Body of pancreas (tissue), 4 donors: ENCODE results near the gene XCR1. TPM values are rescaled to one million over a fixed set of nuclear protein-coding genes. Genes with fewer than 3 reads are reported as not detected.

Experiments used
- ATAC-seq: fragments of 150-250 bp; one replicate; pipeline ENCODE4 v1.9.1; 2016
- DNase-seq, 4 donors: peaks; one replicate each; pipeline ENCODE4 v3.0.0-alpha.2; 2019
- H3K27ac ChIP-seq, 4 donors: fragments of 200-600 bp; sonication (generic); 1 replicate in 3 of 4; 2 replicates in 1 of 4; pipeline versions ENCODE4 v1.5.1 to v1.6.1; 2016 to 2019; ENCODE audit warnings: mild to moderate bottlenecking in 1 of 4, mixed read lengths in 1 of 4, moderate library complexity in 1 of 4
- H3K27me3 ChIP-seq, 2 donors: fragments of 200-600 bp; sonication (generic); one replicate each; pipeline ENCODE4 v1.6.0; 2016; ENCODE audit warnings: mild to moderate bottlenecking in 1 of 2
- H3K36me3 ChIP-seq, 2 donors: fragments of 200-600 bp; sonication (generic); replicated peaks in 1 of 2; 2 replicates each; pipeline ENCODE4 v1.5.1; 2016; ENCODE audit warnings: low read depth in 2 of 2; ENCODE audit not compliant: insufficient read depth in 1 of 2
- H3K4me1 ChIP-seq: fragments of 200-600 bp; sonication (generic); one replicate; pipeline ENCODE4 v1.6.0; 2016
- H3K4me3 ChIP-seq, 2 donors: fragments of 200-600 bp; sonication (generic); 1 replicate in 1 of 2; 2 replicates in 1 of 2; pipeline ENCODE4 v1.5.1; 2016 to 2019
- H3K9me3 ChIP-seq, 3 donors: fragments of 200-600 bp; sonication (generic); 1 replicate in 2 of 3; 2 replicates in 1 of 3; pipeline ENCODE4 v1.5.1; 2016
- POLR2A ChIP-seq, 3 donors: fragments of 450-650 bp; IDR thresholded peaks; one replicate each; pipeline ENCODE4 v1.6.1; 2016; ENCODE audit warnings: antibody characterized with exemption in 3 of 3, mild to moderate bottlenecking in 2 of 3
- WGBS, 2 donors: methylation state at CpG; one replicate each; pipeline ENCODE4 v1.1.5; 2017; 5-methylcytosine and 5-hydroxymethylcytosine counted together
- intact Hi-C: fragments of 100-400 bp; cut with DNase I; formaldehyde crosslinking; loops from one replicate; pipeline ENCODE4 v1.15.1; 2023
- total RNA-seq, 2 donors: library from RNA; depleted of rRNA; stranded (reverse); fragments of >200 nt; gene quantifications; one replicate each; pipeline ENCODE4 v1.1.0, GENCODE V29; 2016
- TF ChIP-seq, protein P1 (sequence below), 7 experiments: fragments of 450-650 bp in 4 of 7; fragments of 200-600 bp in 3 of 7; sonication (generic) in 3 of 7; IDR thresholded peaks; one replicate each; pipeline ENCODE4 v1.5.1; 2016 to 2019; ENCODE audit warnings: antibody characterized with exemption in 7 of 7

Gene XCR1
- total RNA-seq, 2 donors from 2014 or later: not detected

- no peaks in the 10 kb centered on the region for H3K9me3 ChIP-seq
- DNase-seq (peak in 1 of 4 donors; percentile 53), ATAC-seq (no peak)
- peaks cover 8 to 23% of the 10 kb centered on the region in 2 donors for H3K36me3 ChIP-seq
- no peak overlapping the region for H3K4me3 ChIP-seq
- TF ChIP-seq POLR2A (IDR thresholded peaks at IDR 0.05): no peak
- TF ChIP-seq, protein P1, sequence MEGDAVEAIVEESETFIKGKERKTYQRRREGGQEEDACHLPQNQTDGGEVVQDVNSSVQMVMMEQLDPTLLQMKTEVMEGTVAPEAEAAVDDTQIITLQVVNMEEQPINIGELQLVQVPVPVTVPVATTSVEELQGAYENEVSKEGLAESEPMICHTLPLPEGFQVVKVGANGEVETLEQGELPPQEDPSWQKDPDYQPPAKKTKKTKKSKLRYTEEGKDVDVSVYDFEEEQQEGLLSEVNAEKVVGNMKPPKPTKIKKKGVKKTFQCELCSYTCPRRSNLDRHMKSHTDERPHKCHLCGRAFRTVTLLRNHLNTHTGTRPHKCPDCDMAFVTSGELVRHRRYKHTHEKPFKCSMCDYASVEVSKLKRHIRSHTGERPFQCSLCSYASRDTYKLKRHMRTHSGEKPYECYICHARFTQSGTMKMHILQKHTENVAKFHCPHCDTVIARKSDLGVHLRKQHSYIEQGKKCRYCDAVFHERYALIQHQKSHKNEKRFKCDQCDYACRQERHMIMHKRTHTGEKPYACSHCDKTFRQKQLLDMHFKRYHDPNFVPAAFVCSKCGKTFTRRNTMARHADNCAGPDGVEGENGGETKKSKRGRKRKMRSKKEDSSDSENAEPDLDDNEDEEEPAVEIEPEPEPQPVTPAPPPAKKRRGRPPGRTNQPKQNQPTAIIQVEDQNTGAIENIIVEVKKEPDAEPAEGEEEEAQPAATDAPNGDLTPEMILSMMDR (IDR thresholded peaks at IDR 0.05): no peak
- no peaks in the 10 kb centered on the region for H3K4me1 ChIP-seq
- 83 to 87% methylated on average over 6 of the region's 6 CpGs for WGBS, 2 donors
- intact Hi-C loops: no loop called here
- peak overlapping the region in 1 of 4 donors; percentile 35 for H3K27ac ChIP-seq
- no peaks in the 10 kb centered on the region for H3K27me3 ChIP-seq
Observed at GRCh38 chr3:45972534-45973402, 54.5 kb downstream of the XCR1 start.

DNA sequence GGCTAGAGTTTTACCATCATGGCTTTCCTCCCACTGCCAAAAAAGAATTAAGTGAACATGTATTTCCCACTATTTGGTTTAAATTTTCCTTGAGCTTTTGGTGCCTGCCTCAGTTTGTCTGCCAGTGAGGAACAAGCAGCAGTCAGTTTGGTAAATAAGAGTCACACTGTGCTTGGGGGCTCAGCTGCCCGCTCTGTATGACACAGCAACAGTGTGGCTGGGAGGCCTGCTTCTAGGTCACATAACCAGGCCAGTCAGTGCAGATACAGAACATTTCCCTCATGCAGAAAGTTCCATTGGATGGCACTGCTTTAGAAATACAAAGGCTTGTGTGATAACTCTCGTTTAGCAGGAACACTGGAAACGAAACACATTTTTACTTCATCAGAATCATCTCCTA lies 57.3 kb downstream of the XCR1 start:
- no peak for DNase-seq
- Histone ChIP-seq H3K4me1 (no peaks in the 10 kb centered on the region), H3K27ac (no peak overlapping the region), H3K9me3 (no peaks in the 10 kb centered on the region), H3K4me3 (no peak overlapping the region), H3K36me3 (peaks cover 21 to 37% of the 10 kb centered on the region in 2 donors), H3K27me3 (no peaks in the 10 kb centered on the region)
- TF ChIP-seq, protein P1 (IDR thresholded peaks at IDR 0.05): no peak
- no peak for TF ChIP-seq POLR2A (IDR thresholded peaks at IDR 0.05)
- intact Hi-C loops: no loop called here
- ATAC-seq: no peak
- WGBS, 2 donors: 80 to 90% methylated on average over 3 of the region's 3 CpGs

DNA sequence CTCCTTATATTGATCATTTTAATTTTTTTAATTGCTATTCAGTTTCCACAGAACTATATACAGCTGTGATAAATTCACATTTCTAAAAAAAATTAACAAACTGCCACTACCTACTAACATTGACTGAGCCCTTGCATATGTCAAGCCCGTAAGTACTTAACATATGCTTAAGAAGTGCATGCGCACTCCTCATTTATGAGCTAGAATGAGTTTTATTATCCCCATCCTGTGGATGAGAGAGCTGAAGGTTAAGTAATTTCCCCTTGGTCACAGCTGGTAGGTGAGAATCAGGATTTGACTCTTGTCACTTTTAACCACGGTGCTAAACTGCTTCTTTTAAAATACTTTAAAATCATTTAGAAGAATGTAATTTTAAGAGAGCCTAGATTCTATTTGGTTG lies 58.2 kb downstream of the XCR1 start:
- H3K36me3 ChIP-seq: peaks cover 27 to 42% of the 10 kb centered on the region in 2 donors
- H3K9me3 ChIP-seq: no peaks in the 10 kb centered on the region
- H3K27ac ChIP-seq: no peak overlapping the region
- no peaks in the 10 kb centered on the region for H3K4me1 ChIP-seq
- TF ChIP-seq POLR2A (IDR thresholded peaks at IDR 0.05): no peak
- TF ChIP-seq, protein P1 (IDR thresholded peaks at IDR 0.05): no peak
- intact Hi-C loops: no loop called here
- ATAC-seq (no peak), DNase-seq (no peak)
- no peak overlapping the region for H3K4me3 ChIP-seq
- H3K27me3 ChIP-seq: no peaks in the 10 kb centered on the region
- 87 to 89% methylated on average over 3 of the region's 3 CpGs for WGBS, 2 donors

- H3K27ac ChIP-seq: no peak overlapping the region
- H3K4me1 ChIP-seq: no peaks in the 10 kb centered on the region
- peaks cover 27 to 46% of the 10 kb centered on the region in 2 donors for H3K36me3 ChIP-seq
- TF ChIP-seq, protein P1 (IDR thresholded peaks at IDR 0.05): no peak
- no peak for TF ChIP-seq POLR2A (IDR thresholded peaks at IDR 0.05)
- H3K4me3 ChIP-seq: no peak overlapping the region
- 81 to 86% methylated on average over 2 of the region's 2 CpGs for WGBS, 2 donors
- intact Hi-C loops: no loop called here
- ATAC-seq (no peak), DNase-seq (no peak)
- H3K27me3 ChIP-seq: no peaks in the 10 kb centered on the region
- H3K9me3 ChIP-seq: no peaks in the 10 kb centered on the region
Observed at GRCh38 chr3:45968706-45969105, 58.6 kb downstream of the XCR1 start.
